SK-N-SH treated with all-trans-retinoic acid at 6 μM for 48 hours (cell line): ENCODE results near the gene THOC2.

Experiments
- ATAC-seq: fragments of 200-7000 bp; cut with Tn5 transposase; 3 replicates; pipeline ENCODE4 v1.9.1; 2020; ENCODE audit warnings: mild to moderate bottlenecking, moderate library complexity
- ARNTL ChIP-seq: fragments of 450-650 bp; formaldehyde crosslinking; IDR thresholded peaks from 2 replicates; pipeline ENCODE4 v1.5.0; 2020; ENCODE audit warnings: low read depth, mild to moderate bottlenecking, moderate library complexity, borderline replicate concordance
- CSDC2 ChIP-seq: fragments of 250-450 bp; sonication (Bioruptor Pico); IDR thresholded peaks from 2 replicates; pipeline ENCODE4 v1.5.0; 2020; ENCODE audit warnings: mild to moderate bottlenecking, moderate library complexity
- ESRRG ChIP-seq: fragments of 250-450 bp; sonication (Bioruptor Pico); IDR thresholded peaks from 2 replicates; pipeline ENCODE4 v1.6.1; 2021; ENCODE audit warnings: mild to moderate bottlenecking
- GLIS3 ChIP-seq: fragments of 250-450 bp; sonication (Bioruptor Pico); IDR thresholded peaks from 2 replicates; pipeline ENCODE4 v1.5.0; 2020; ENCODE audit warnings: mild to moderate bottlenecking, moderate library complexity
- ISL1 ChIP-seq: fragments of 250-450 bp; sonication (Bioruptor Pico); IDR thresholded peaks from 2 replicates; pipeline ENCODE4 v2.1.2; 2022; ENCODE audit warnings: mild to moderate bottlenecking, moderate library complexity
- OSR1 ChIP-seq: fragments of 250-450 bp; sonication (Bioruptor Pico); IDR thresholded peaks from 2 replicates; pipeline ENCODE4 v1.8.0; 2022; ENCODE audit warnings: moderate library complexity, mild to moderate bottlenecking, inconsistent platforms
- PPARA ChIP-seq: fragments of 250-450 bp; sonication (Bioruptor Pico); IDR thresholded peaks from 2 replicates; pipeline ENCODE4 v1.5.0; 2020; ENCODE audit warnings: mild to moderate bottlenecking, borderline replicate concordance
- RARB ChIP-seq: fragments of 250-450 bp; sonication (Bioruptor Pico); IDR thresholded peaks from 2 replicates; pipeline ENCODE4 v1.8.0; 2021; ENCODE audit warnings: mild to moderate bottlenecking, moderate library complexity
- SNAI2 ChIP-seq: fragments of 250-450 bp; sonication (Bioruptor Pico); IDR thresholded peaks from 2 replicates; pipeline ENCODE4 v1.5.0; 2020; ENCODE audit warnings: mild to moderate bottlenecking, moderate library complexity
- TCF4 ChIP-seq: fragments of 250-450 bp; sonication (Bioruptor Pico); IDR thresholded peaks from 2 replicates; pipeline ENCODE4 v1.8.0; 2021; ENCODE audit warnings: mild to moderate bottlenecking, moderate library complexity, borderline replicate concordance
- TOX ChIP-seq: fragments of 250-450 bp; sonication (Bioruptor Pico); IDR thresholded peaks from 2 replicates; pipeline ENCODE4 v1.8.0; 2021; ENCODE audit warnings: mild to moderate bottlenecking, moderate library complexity, borderline replicate concordance
- ZC3H10 ChIP-seq: fragments of 250-450 bp; sonication (Bioruptor Pico); IDR thresholded peaks from 2 replicates; pipeline ENCODE4 v1.5.1; 2021; ENCODE audit warnings: mild to moderate bottlenecking, moderate library complexity
- ZFP3 ChIP-seq: fragments of 250-450 bp; sonication (Bioruptor Pico); IDR thresholded peaks from 2 replicates; pipeline ENCODE4 v1.5.0; 2020; ENCODE audit warnings: mild to moderate bottlenecking, moderate library complexity
- ZFP30 ChIP-seq: fragments of 450-650 bp; formaldehyde crosslinking; IDR thresholded peaks from 2 replicates; pipeline ENCODE4 v1.5.0; 2022; ENCODE audit warnings: mild to moderate bottlenecking, moderate library complexity
- ZNF565 ChIP-seq: fragments of 450-650 bp; formaldehyde crosslinking; conservative IDR thresholded peaks from 2 replicates; pipeline ENCODE4 v1.5.0; 2020; ENCODE audit warnings: low read depth, mild to moderate bottlenecking, moderate library complexity
- ZNF70 ChIP-seq: fragments of 450-650 bp; formaldehyde crosslinking; IDR thresholded peaks from 2 replicates; pipeline ENCODE4 v1.5.0; 2020; ENCODE audit warnings: mild to moderate bottlenecking, moderate library complexity
- ZNF8 ChIP-seq: fragments of 450-650 bp; formaldehyde crosslinking; IDR thresholded peaks from 2 replicates; pipeline ENCODE4 v1.5.0; 2020; ENCODE audit warnings: mild to moderate bottlenecking, moderate library complexity
- TF ChIP-seq, protein P1 (sequence below): fragments of 250-450 bp; sonication (Bioruptor Pico); IDR thresholded peaks from 2 replicates; pipeline ENCODE4 v1.8.0; 2020; ENCODE audit warnings: mild to moderate bottlenecking, moderate library complexity, borderline replicate concordance
- TF ChIP-seq, protein P2 (sequence below): fragments of 250-450 bp; sonication (Bioruptor Pico); IDR thresholded peaks from 2 replicates; pipeline ENCODE4 v1.8.0; 2021; ENCODE audit warnings: low read depth, mild to moderate bottlenecking, moderate library complexity, borderline replicate concordance
- TF ChIP-seq, protein P3 (sequence below): fragments of 250-450 bp; sonication (Bioruptor Pico); IDR thresholded peaks from 2 replicates; pipeline ENCODE4 v1.5.0; 2020; ENCODE audit warnings: mild to moderate bottlenecking, moderate library complexity
- TF ChIP-seq, protein P4 (sequence below): fragments of 250-450 bp; sonication (Bioruptor Pico); IDR thresholded peaks from 2 replicates; pipeline ENCODE4 v1.5.1; 2020; ENCODE audit warnings: low read depth, mild to moderate bottlenecking, moderate library complexity

Gene THOC2

DNA sequence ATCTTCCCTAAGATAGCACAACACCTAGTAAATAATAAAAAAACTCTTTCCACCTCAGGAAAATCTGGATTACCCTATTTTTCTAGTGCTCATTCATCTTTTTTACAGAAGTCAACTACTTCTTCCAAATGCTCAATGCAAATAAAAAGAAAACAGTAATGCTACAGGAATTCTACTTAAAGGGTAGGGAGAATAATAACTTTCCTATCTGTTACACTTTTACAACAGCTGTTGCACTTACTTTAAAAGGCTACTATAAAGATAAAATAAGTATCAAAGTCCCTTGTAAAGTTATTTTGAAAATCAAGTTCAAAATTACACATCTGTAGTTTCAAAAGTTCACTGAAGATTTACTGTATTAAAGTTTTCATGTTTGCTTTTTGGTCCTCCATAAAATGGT, 37.6 kb downstream of the THOC2 start (continued):
- TF ChIP-seq, protein P1, sequence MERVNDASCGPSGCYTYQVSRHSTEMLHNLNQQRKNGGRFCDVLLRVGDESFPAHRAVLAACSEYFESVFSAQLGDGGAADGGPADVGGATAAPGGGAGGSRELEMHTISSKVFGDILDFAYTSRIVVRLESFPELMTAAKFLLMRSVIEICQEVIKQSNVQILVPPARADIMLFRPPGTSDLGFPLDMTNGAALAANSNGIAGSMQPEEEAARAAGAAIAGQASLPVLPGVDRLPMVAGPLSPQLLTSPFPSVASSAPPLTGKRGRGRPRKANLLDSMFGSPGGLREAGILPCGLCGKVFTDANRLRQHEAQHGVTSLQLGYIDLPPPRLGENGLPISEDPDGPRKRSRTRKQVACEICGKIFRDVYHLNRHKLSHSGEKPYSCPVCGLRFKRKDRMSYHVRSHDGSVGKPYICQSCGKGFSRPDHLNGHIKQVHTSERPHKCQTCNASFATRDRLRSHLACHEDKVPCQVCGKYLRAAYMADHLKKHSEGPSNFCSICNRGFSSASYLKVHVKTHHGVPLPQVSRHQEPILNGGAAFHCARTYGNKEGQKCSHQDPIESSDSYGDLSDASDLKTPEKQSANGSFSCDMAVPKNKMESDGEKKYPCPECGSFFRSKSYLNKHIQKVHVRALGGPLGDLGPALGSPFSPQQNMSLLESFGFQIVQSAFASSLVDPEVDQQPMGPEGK (CRISPR knock-in tag) = no peak
- TF ChIP-seq PPARA (CRISPR knock-in tag) = no peak
- TF ChIP-seq ESRRG (CRISPR knock-in tag) = no peak
- TF ChIP-seq ZFP30 (CRISPR knock-in tag) = no peak
- no peak for TF ChIP-seq ZFP3 (CRISPR knock-in tag)
- TF ChIP-seq OSR1 (CRISPR knock-in tag) = no peak
- TF ChIP-seq, protein P2, sequence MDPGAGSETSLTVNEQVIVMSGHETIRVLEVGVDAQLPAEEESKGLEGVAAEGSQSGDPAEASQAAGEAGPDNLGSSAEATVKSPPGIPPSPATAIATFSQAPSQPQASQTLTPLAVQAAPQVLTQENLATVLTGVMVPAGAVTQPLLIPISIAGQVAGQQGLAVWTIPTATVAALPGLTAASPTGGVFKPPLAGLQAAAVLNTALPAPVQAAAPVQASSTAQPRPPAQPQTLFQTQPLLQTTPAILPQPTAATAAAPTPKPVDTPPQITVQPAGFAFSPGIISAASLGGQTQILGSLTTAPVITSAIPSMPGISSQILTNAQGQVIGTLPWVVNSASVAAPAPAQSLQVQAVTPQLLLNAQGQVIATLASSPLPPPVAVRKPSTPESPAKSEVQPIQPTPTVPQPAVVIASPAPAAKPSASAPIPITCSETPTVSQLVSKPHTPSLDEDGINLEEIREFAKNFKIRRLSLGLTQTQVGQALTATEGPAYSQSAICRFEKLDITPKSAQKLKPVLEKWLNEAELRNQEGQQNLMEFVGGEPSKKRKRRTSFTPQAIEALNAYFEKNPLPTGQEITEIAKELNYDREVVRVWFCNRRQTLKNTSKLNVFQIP (CRISPR knock-in tag) = no peak
- no peak for TF ChIP-seq ZNF8
- no peak for TF ChIP-seq GLIS3 (CRISPR knock-in tag)

DNA sequence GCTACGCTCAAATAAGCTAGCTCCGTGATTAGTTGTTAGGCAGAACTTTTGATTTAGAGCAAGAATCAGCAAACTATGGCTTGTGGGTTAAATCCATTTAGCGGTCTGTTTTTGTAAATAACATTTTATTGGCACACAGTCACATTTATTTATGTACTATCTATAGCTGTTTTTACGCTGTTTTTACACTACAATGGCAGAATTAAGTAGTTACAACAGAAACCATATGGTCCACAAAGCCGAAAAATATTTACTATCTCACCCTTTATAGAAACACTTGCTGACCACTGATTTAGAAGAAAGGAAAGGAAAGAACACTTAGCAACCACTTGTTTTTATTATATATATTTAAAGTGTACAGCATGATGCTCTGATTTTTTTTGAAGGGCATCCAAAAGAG, 41.1 kb downstream of the THOC2 start:
- no peak for TF ChIP-seq RARB (CRISPR knock-in tag)
- TF ChIP-seq, protein P2 (CRISPR knock-in tag) = no peak
- no peak for TF ChIP-seq TCF4
- TF ChIP-seq, protein P1 (CRISPR knock-in tag) = no peak
- TF ChIP-seq ZNF70 (CRISPR knock-in tag) = no peak
- TF ChIP-seq ZFP30 (CRISPR knock-in tag) = no peak
- TF ChIP-seq, protein P3, sequence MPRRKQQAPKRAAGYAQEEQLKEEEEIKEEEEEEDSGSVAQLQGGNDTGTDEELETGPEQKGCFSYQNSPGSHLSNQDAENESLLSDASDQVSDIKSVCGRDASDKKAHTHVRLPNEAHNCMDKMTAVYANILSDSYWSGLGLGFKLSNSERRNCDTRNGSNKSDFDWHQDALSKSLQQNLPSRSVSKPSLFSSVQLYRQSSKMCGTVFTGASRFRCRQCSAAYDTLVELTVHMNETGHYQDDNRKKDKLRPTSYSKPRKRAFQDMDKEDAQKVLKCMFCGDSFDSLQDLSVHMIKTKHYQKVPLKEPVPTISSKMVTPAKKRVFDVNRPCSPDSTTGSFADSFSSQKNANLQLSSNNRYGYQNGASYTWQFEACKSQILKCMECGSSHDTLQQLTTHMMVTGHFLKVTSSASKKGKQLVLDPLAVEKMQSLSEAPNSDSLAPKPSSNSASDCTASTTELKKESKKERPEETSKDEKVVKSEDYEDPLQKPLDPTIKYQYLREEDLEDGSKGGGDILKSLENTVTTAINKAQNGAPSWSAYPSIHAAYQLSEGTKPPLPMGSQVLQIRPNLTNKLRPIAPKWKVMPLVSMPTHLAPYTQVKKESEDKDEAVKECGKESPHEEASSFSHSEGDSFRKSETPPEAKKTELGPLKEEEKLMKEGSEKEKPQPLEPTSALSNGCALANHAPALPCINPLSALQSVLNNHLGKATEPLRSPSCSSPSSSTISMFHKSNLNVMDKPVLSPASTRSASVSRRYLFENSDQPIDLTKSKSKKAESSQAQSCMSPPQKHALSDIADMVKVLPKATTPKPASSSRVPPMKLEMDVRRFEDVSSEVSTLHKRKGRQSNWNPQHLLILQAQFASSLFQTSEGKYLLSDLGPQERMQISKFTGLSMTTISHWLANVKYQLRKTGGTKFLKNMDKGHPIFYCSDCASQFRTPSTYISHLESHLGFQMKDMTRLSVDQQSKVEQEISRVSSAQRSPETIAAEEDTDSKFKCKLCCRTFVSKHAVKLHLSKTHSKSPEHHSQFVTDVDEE (CRISPR knock-in tag) = no peak
- TF ChIP-seq ISL1 (CRISPR knock-in tag) = no peak
- TF ChIP-seq ARNTL (CRISPR knock-in tag) = no peak
- TF ChIP-seq SNAI2 = no peak
- no peak for TF ChIP-seq ZNF8
- TF ChIP-seq ZC3H10 = no peak
- TF ChIP-seq ZNF565 = no peak
- no peak for TF ChIP-seq TOX (CRISPR knock-in tag)
- TF ChIP-seq, protein P4, sequence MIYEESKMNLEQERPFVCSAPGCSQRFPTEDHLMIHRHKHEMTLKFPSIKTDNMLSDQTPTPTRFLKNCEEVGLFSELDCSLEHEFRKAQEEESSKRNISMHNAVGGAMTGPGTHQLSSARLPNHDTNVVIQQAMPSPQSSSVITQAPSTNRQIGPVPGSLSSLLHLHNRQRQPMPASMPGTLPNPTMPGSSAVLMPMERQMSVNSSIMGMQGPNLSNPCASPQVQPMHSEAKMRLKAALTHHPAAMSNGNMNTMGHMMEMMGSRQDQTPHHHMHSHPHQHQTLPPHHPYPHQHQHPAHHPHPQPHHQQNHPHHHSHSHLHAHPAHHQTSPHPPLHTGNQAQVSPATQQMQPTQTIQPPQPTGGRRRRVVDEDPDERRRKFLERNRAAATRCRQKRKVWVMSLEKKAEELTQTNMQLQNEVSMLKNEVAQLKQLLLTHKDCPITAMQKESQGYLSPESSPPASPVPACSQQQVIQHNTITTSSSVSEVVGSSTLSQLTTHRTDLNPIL (CRISPR knock-in tag) = no peak
- TF ChIP-seq CSDC2 (CRISPR knock-in tag) = no peak
- TF ChIP-seq GLIS3 (CRISPR knock-in tag) = no peak
- TF ChIP-seq ESRRG (CRISPR knock-in tag) = no peak
- no peak for ATAC-seq
